CD14-positive monocyte (primary cell): ENCODE results near the gene TMCC3. TPM values are rescaled to one million over a fixed set of nuclear protein-coding genes. Genes with fewer than 3 reads are reported as not detected.

Source experiments
- DNase-seq, 3 donors: peaks; one replicate each; pipeline ENCODE4 v3.0.0-alpha.2; 2011 to 2022
- H2AFZ ChIP-seq: 2 replicates; pipeline ENCODE4 v1.6.0; 2012; ENCODE audit warnings: mild to moderate bottlenecking, low read depth, low read length, inconsistent platforms; ENCODE audit not compliant: insufficient read depth, poor library complexity, severe bottlenecking
- H3K27ac ChIP-seq, 2 donors: 1 replicate in 1 of 2; 2 replicates in 1 of 2; pipeline ENCODE4 v1.5.1; 2012 to 2013; ENCODE audit warnings: low read length in 2 of 2, control low read depth in 1 of 2, inconsistent platforms in 1 of 2, low read depth in 1 of 2, mild to moderate bottlenecking in 1 of 2
- H3K27me3 ChIP-seq, 2 donors: one replicate each; pipeline versions ENCODE4 v1.6.0 to v1.6.1; 2011 to 2013; ENCODE audit warnings: low read length in 2 of 2; ENCODE audit not compliant: control insufficient read depth in 2 of 2, insufficient read depth in 2 of 2
- H3K36me3 ChIP-seq, 2 donors: replicated peaks in 1 of 2; 1 replicate in 1 of 2; 2 replicates in 1 of 2; pipeline versions ENCODE4 v1.5.1 to v1.6.1; 2012 to 2013; ENCODE audit warnings: low read length in 2 of 2, control low read depth in 1 of 2, inconsistent platforms in 1 of 2, mild to moderate bottlenecking in 1 of 2; ENCODE audit not compliant: insufficient read depth in 2 of 2, control insufficient read depth in 1 of 2
- H3K4me1 ChIP-seq, 2 donors: 1 replicate in 1 of 2; 2 replicates in 1 of 2; pipeline versions ENCODE4 v1.5.1 to v1.6.1; 2012 to 2013; ENCODE audit warnings: low read length in 2 of 2, control low read depth in 1 of 2, inconsistent platforms in 1 of 2, mild to moderate bottlenecking in 1 of 2, moderate library complexity in 1 of 2; ENCODE audit not compliant: insufficient read depth in 2 of 2, control insufficient read depth in 1 of 2
- H3K4me2 ChIP-seq: replicated peaks from 2 replicates; pipeline ENCODE3; 2012; ENCODE audit warnings: low read length, moderate library complexity, mild to moderate bottlenecking; ENCODE audit not compliant: poor library complexity, severe bottlenecking; ENCODE audit errors: extremely low read depth
- H3K4me3 ChIP-seq, 3 experiments: fragments of 200-600 bp in 1 of 3; sonication (generic) in 1 of 3; replicated peaks in 1 of 3; 1 replicate in 2 of 3; 2 replicates in 1 of 3; pipeline ENCODE4 v1.5.1; 2011 to 2013; ENCODE audit warnings: low read length in 3 of 3, mild to moderate bottlenecking in 3 of 3, control low read depth in 2 of 3, low read depth in 2 of 3, inconsistent platforms in 1 of 3, moderate library complexity in 1 of 3
- H3K79me2 ChIP-seq: 2 replicates; pipeline ENCODE4 v1.6.0; 2012; ENCODE audit warnings: mild to moderate bottlenecking, control low read depth, inconsistent platforms, low read length, moderate library complexity; ENCODE audit not compliant: insufficient read depth
- H3K9ac ChIP-seq: 2 replicates; pipeline ENCODE4 v1.6.0; 2017; ENCODE audit warnings: low read length, mild to moderate bottlenecking; ENCODE audit not compliant: insufficient read depth, poor library complexity, severe bottlenecking
- H3K9me3 ChIP-seq, 2 donors: replicated peaks in 1 of 2; 1 replicate in 1 of 2; 2 replicates in 1 of 2; pipeline versions ENCODE4 v1.5.1 to v1.6.1; 2012 to 2013; ENCODE audit warnings: low read length in 2 of 2, control low read depth in 1 of 2; ENCODE audit not compliant: control insufficient read depth in 1 of 2, insufficient read depth in 1 of 2
- H4K20me1 ChIP-seq: 2 replicates; pipeline ENCODE4 v1.6.0; 2012; ENCODE audit warnings: mild to moderate bottlenecking, low read length, control low read depth, moderate library complexity; ENCODE audit not compliant: insufficient read depth
- H3K27ac Mint-ChIP-seq, 7 donors: one replicate each; pipeline ENCODE4 v1.8.0; 2020; ENCODE audit warnings: mild to moderate bottlenecking in 7 of 7, mixed read lengths in 7 of 7, moderate library complexity in 6 of 7, inconsistent platforms in 2 of 7
- H3K27me3 Mint-ChIP-seq, 3 donors: one replicate each; pipeline ENCODE4 v1.8.0; 2021 to 2022; ENCODE audit warnings: low read depth in 3 of 3, mild to moderate bottlenecking in 3 of 3, mixed read lengths in 3 of 3, moderate library complexity in 3 of 3, inconsistent platforms in 1 of 3
- H3K36me3 Mint-ChIP-seq, 2 donors: one replicate each; pipeline ENCODE4 v1.8.0; 2020; ENCODE audit warnings: mixed read lengths in 2 of 2, inconsistent platforms in 1 of 2, mild to moderate bottlenecking in 1 of 2
- H3K4me1 Mint-ChIP-seq: one replicate; pipeline ENCODE4 v1.8.0; 2020; ENCODE audit warnings: mild to moderate bottlenecking, mixed read lengths
- H3K4me3 Mint-ChIP-seq, 2 donors: one replicate each; pipeline ENCODE4 v1.8.0; 2020; ENCODE audit warnings: mild to moderate bottlenecking in 2 of 2, mixed read lengths in 2 of 2, moderate library complexity in 1 of 2
- H3K9me3 Mint-ChIP-seq, 7 donors: one replicate each; pipeline ENCODE4 v1.8.0; 2020 to 2022; ENCODE audit warnings: mixed read lengths in 7 of 7, mild to moderate bottlenecking in 6 of 7, moderate library complexity in 6 of 7, inconsistent platforms in 2 of 7
- WGBS: methylation state at CpG from one replicate; pipeline ENCODE4 v1.1.5; 2013; ENCODE audit warnings: missing lambda C conversion rate; ENCODE audit not compliant: insufficient coverage; 5-methylcytosine and 5-hydroxymethylcytosine counted together
- intact Hi-C, 2 donors: fragments of 100-400 bp; cut with micrococcal nuclease; formaldehyde crosslinking; loops; one replicate each; pipeline versions ENCODE4 v1.15.0 to v1.15.1; 2023
- polyA plus RNA-seq, 3 donors: library from polyadenylated mRNA; depleted of rRNA in 1 of 3; unstranded in 2 of 3; stranded (reverse) in 1 of 3; fragments of 300-500 nt in 2 of 3; fragments of >200 nt in 1 of 3; fragmentation: Illumina TruSeq in 2 of 3; gene quantifications; 1 replicate in 2 of 3; 2 replicates in 1 of 3; pipeline ENCODE4 v1.2.3, GENCODE V29; 2012 to 2021
- TF ChIP-seq, protein P1 (sequence below): fragments of 200-600 bp; IDR thresholded peaks from one replicate; pipeline ENCODE4 v1.8.0; 2022; ENCODE audit warnings: antibody characterized with exemption, mild to moderate bottlenecking

TMCC3 gene
- polyA plus RNA-seq, 3 donors: 3.4 to 14.7 (median 7.1) TPM

DNA sequence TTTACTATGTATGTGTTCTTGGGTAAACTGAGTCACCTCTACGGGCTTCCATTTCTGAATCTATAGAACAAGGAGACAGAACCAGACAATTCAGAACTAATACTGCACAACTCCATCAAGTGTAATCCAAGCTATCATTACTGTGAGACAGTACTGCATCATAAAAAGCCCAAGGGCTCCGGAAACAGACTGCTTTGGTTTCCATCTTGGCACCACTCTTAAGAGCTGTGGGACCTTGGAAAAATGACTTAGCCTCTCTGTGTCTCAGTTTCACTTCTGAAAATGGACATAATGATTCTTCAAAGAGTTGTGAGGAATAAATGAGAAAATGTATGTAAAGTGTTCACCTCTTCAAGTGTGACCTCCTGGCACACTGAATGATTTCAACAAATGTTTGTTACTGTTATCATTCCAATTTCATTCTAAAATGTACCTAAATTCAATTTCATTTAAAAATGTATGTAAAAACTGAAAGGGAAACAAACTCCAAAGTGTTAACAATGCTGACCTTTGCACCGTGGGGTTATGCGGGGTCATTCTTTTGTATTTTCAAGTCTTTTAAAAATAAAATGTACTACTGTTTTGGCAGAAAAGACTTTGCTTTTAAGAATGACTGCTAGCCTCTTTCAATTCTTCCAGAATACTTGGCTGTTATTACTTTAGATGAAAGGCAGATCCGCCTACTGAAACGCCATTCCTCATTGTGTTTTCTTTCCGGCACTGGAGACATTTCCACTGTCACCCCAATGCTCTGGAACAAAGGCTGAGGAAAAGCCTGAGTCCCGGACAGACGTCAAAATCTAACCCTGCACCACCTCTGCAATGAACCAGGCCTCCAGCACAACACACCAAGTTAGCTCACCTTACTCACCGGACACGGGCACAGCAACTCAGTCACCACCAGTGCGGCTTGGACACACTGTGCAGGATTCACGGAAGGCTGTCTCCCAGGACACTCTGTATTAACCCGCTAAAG, 62.8 kb downstream of the TMCC3 start:
- Mint-ChIP-seq H3K9me3 (peaks cover 0 to 4% (median 0%) of the 10 kb centered on the region in 7 donors), H3K4me1 (no peaks in the 10 kb centered on the region), H3K27ac (no peak overlapping the region), H3K36me3 (no peaks in the 10 kb centered on the region), H3K4me3 (no peak overlapping the region), H3K27me3 (peaks cover 0 to 5% (median 1%) of the 10 kb centered on the region in 3 donors)
- H3K4me1 ChIP-seq: no peaks in the 10 kb centered on the region
- no peaks in the 10 kb centered on the region for H3K36me3 ChIP-seq
- H3K9me3 ChIP-seq: no peaks in the 10 kb centered on the region
- H3K27me3 ChIP-seq: no peaks in the 10 kb centered on the region
- H3K79me2 ChIP-seq: no peaks in the 10 kb centered on the region
- H3K4me2 ChIP-seq: no peak overlapping the region
- no peak overlapping the region for H3K4me3 ChIP-seq
- H4K20me1 ChIP-seq: peaks cover 11% of the 10 kb centered on the region
- no peak overlapping the region for H3K9ac ChIP-seq
- intact Hi-C loops: no loop called here
- DNase-seq: no peak
- TF ChIP-seq, protein P1, sequence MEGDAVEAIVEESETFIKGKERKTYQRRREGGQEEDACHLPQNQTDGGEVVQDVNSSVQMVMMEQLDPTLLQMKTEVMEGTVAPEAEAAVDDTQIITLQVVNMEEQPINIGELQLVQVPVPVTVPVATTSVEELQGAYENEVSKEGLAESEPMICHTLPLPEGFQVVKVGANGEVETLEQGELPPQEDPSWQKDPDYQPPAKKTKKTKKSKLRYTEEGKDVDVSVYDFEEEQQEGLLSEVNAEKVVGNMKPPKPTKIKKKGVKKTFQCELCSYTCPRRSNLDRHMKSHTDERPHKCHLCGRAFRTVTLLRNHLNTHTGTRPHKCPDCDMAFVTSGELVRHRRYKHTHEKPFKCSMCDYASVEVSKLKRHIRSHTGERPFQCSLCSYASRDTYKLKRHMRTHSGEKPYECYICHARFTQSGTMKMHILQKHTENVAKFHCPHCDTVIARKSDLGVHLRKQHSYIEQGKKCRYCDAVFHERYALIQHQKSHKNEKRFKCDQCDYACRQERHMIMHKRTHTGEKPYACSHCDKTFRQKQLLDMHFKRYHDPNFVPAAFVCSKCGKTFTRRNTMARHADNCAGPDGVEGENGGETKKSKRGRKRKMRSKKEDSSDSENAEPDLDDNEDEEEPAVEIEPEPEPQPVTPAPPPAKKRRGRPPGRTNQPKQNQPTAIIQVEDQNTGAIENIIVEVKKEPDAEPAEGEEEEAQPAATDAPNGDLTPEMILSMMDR: no peak
- no peak overlapping the region for H2AFZ ChIP-seq
- no peak overlapping the region for H3K27ac ChIP-seq
- WGBS: 87% methylated on average over 9 of the region's 14 CpGs

DNA sequence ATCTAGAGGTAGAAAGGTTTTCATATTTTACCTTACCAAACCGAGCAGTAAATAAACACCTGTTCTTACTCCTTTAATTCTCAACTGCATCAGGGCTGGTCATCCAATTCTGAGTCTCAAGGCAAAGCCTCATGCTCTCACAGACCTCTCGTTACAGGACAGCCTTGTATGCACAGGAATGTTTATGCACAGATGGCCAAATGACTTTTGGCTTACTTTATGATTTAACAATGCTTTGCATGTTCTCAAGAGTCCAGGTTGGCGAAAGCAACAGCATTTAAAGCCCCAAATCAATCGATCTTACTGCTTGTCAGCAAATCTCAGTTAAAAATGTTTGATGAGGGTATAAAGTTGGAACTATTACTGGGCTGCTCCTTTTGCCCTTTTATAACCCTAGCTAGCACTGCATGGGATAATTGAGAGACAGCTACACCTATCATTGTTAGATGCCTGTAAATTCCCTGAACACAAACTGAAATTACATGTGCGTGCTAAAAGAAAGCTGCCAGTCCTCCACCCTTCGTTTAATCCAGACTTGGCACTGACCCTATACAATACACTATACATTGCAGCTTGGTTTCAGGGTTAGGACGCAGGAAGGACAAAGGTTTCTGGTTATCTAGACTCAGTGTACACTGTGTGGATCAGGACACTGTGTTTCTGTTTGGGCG, 63.6 kb downstream of the TMCC3 start:
- 100% methylated on average over 1 of the region's 8 CpGs for WGBS
- H3K9me3 Mint-ChIP-seq: peaks cover 0 to 5% (median 0%) of the 10 kb centered on the region in 7 donors
- no peaks in the 10 kb centered on the region for H3K4me1 Mint-ChIP-seq
- no peak overlapping the region for H2AFZ ChIP-seq
- no peak overlapping the region for H3K9ac ChIP-seq
- no peak for DNase-seq
- H3K27ac ChIP-seq: no peak overlapping the region
- peaks cover 0 to 5% (median 1%) of the 10 kb centered on the region in 3 donors for H3K27me3 Mint-ChIP-seq
- H3K4me3 Mint-ChIP-seq: no peak overlapping the region
- no peaks in the 10 kb centered on the region for H3K79me2 ChIP-seq
- no peak overlapping the region for H3K27ac Mint-ChIP-seq
- H3K4me1 ChIP-seq: no peaks in the 10 kb centered on the region
- intact Hi-C loops: no loop called here
- no peaks in the 10 kb centered on the region for H3K36me3 ChIP-seq
- H3K27me3 ChIP-seq: no peaks in the 10 kb centered on the region
- no peaks in the 10 kb centered on the region for H3K9me3 ChIP-seq
- H3K4me2 ChIP-seq: no peak overlapping the region
- TF ChIP-seq, protein P1: no peak
- no peak overlapping the region for H3K4me3 ChIP-seq
- peaks cover 7% of the 10 kb centered on the region for H4K20me1 ChIP-seq
- peaks cover 0 to 2% of the 10 kb centered on the region in 2 donors for H3K36me3 Mint-ChIP-seq
